ENCODE results near the gene RTL5.

The RTL5 gene

DNA sequence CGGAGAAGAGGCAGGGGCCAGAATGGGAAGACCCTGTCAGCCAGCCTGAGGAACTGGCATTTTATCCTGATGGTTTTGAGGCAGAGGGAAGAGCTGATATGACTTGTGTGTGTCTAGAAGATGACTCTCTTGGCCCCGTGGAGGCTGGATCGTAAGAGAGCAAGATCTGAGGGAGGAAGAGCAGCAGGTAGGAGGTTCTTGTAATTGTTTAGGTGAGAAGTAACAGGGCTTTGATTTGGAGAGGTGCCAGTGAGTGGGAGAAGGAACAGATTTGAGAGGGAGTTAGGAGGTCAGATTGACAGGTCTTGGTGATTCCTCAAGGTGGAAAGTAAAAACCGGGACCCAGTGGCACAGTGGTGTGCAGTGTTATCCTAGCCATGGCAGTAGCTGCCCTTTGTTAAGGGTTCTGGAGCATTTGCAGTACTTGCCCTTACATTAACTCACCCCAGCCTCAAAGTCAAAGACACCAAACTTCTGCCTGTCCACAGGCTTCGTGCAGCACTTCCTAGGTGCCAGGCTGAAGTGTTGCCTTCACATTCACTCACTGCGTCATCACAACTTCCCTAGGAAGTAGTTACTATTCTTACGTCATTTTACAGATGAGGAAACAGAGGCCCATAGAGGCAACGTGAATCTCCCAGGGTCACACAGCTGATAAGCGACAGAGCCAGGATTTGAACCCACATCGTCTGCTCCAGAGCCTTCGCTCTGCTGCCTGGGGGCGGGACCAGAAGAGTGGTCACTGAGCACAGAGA is 23.7 kb downstream of the RTL5 start:
- no peak for ATAC-seq

DNA sequence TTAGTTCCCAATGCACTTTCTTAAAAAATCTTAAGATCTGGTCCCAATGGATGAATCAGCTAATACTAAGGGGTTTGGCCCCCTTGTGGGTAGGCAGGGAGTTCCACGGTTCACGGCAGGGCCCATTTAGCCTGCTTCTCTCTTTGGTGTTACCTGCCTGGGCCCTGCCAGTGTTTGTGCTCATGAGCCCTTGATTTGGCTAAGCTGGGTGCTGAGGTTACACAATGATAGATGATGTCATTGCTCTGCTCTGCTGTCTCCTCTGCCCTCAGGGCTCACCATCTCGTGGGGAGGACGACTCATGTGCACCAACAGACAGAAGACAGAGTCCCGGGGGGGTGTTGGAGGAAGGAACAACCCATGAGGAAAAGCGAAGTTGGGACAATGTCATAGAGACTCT is 24.4 kb downstream of the RTL5 start:
- no peak for ATAC-seq
- TF ChIP-seq ZNF565 (CRISPR knock-in tag; conservative IDR thresholded peaks at IDR 0.05; ENCODE audit: low read depth): no peak
- no peak for TF ChIP-seq PPARA (CRISPR knock-in tag; IDR thresholded peaks at IDR 0.05; ENCODE audit: borderline replicate concordance)
- no peak for TF ChIP-seq TOX (CRISPR knock-in tag; IDR thresholded peaks at IDR 0.05; ENCODE audit: borderline replicate concordance)
- no peak for TF ChIP-seq ZNF70 (CRISPR knock-in tag; IDR thresholded peaks at IDR 0.05)
- no peak for TF ChIP-seq ESRRG (CRISPR knock-in tag; IDR thresholded peaks at IDR 0.05)
- TF ChIP-seq ZFP30 (CRISPR knock-in tag; IDR thresholded peaks at IDR 0.05): no peak
- TF ChIP-seq GLIS3 (CRISPR knock-in tag; IDR thresholded peaks at IDR 0.05): no peak
- TF ChIP-seq, protein P1, sequence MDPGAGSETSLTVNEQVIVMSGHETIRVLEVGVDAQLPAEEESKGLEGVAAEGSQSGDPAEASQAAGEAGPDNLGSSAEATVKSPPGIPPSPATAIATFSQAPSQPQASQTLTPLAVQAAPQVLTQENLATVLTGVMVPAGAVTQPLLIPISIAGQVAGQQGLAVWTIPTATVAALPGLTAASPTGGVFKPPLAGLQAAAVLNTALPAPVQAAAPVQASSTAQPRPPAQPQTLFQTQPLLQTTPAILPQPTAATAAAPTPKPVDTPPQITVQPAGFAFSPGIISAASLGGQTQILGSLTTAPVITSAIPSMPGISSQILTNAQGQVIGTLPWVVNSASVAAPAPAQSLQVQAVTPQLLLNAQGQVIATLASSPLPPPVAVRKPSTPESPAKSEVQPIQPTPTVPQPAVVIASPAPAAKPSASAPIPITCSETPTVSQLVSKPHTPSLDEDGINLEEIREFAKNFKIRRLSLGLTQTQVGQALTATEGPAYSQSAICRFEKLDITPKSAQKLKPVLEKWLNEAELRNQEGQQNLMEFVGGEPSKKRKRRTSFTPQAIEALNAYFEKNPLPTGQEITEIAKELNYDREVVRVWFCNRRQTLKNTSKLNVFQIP (CRISPR knock-in tag; IDR thresholded peaks at IDR 0.05; ENCODE audit: borderline replicate concordance, low read depth): no peak
- TF ChIP-seq ZNF8 (CRISPR knock-in tag; IDR thresholded peaks at IDR 0.05): no peak
- no peak for TF ChIP-seq BACH2 (CRISPR knock-in tag; IDR thresholded peaks at IDR 0.05; ENCODE audit: borderline replicate concordance)
- no peak for TF ChIP-seq RARB (CRISPR knock-in tag; IDR thresholded peaks at IDR 0.05)
- no peak for TF ChIP-seq OSR1 (CRISPR knock-in tag; IDR thresholded peaks at IDR 0.05)
- no peak for TF ChIP-seq ARNTL (CRISPR knock-in tag; IDR thresholded peaks at IDR 0.05; ENCODE audit: borderline replicate concordance, low read depth)
- TF ChIP-seq ZFP3 (CRISPR knock-in tag; IDR thresholded peaks at IDR 0.05): no peak
- TF ChIP-seq, protein P2, sequence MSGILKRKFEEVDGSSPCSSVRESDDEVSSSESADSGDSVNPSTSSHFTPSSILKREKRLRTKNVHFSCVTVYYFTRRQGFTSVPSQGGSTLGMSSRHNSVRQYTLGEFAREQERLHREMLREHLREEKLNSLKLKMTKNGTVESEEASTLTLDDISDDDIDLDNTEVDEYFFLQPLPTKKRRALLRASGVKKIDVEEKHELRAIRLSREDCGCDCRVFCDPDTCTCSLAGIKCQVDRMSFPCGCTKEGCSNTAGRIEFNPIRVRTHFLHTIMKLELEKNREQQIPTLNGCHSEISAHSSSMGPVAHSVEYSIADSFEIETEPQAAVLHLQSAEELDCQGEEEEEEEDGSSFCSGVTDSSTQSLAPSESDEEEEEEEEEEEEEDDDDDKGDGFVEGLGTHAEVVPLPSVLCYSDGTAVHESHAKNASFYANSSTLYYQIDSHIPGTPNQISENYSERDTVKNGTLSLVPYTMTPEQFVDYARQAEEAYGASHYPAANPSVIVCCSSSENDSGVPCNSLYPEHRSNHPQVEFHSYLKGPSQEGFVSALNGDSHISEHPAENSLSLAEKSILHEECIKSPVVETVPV (CRISPR knock-in tag; IDR thresholded peaks at IDR 0.05): no peak
- no peak for TF ChIP-seq CSDC2 (CRISPR knock-in tag; IDR thresholded peaks at IDR 0.05)
- TF ChIP-seq CREB5 (CRISPR knock-in tag; IDR thresholded peaks at IDR 0.05; ENCODE audit: low read depth): no peak
- no peak for TF ChIP-seq ZC3H10 (CRISPR knock-in tag; IDR thresholded peaks at IDR 0.05)
- TF ChIP-seq TCF4 (CRISPR knock-in tag; IDR thresholded peaks at IDR 0.05; ENCODE audit: borderline replicate concordance): no peak

More for the DNA sequence above, 23.7 kb downstream of the RTL5 start:
- TF ChIP-seq ZNF565 (CRISPR knock-in tag; conservative IDR thresholded peaks at IDR 0.05; ENCODE audit: low read depth): no peak
- no peak for TF ChIP-seq ZC3H10 (CRISPR knock-in tag; IDR thresholded peaks at IDR 0.05)
- TF ChIP-seq ISL1 (CRISPR knock-in tag; IDR thresholded peaks at IDR 0.05): no peak
- no peak for TF ChIP-seq TOX (CRISPR knock-in tag; IDR thresholded peaks at IDR 0.05; ENCODE audit: borderline replicate concordance)
- TF ChIP-seq ZFP30 (CRISPR knock-in tag; IDR thresholded peaks at IDR 0.05): no peak
- TF ChIP-seq ESRRG (CRISPR knock-in tag; IDR thresholded peaks at IDR 0.05): no peak
- no peak for TF ChIP-seq ARNTL (CRISPR knock-in tag; IDR thresholded peaks at IDR 0.05; ENCODE audit: borderline replicate concordance, low read depth)
- no peak for TF ChIP-seq RARB (CRISPR knock-in tag; IDR thresholded peaks at IDR 0.05)
- TF ChIP-seq ZNF8 (CRISPR knock-in tag; IDR thresholded peaks at IDR 0.05): no peak
- TF ChIP-seq CSDC2 (CRISPR knock-in tag; IDR thresholded peaks at IDR 0.05): no peak
- TF ChIP-seq, protein P3, sequence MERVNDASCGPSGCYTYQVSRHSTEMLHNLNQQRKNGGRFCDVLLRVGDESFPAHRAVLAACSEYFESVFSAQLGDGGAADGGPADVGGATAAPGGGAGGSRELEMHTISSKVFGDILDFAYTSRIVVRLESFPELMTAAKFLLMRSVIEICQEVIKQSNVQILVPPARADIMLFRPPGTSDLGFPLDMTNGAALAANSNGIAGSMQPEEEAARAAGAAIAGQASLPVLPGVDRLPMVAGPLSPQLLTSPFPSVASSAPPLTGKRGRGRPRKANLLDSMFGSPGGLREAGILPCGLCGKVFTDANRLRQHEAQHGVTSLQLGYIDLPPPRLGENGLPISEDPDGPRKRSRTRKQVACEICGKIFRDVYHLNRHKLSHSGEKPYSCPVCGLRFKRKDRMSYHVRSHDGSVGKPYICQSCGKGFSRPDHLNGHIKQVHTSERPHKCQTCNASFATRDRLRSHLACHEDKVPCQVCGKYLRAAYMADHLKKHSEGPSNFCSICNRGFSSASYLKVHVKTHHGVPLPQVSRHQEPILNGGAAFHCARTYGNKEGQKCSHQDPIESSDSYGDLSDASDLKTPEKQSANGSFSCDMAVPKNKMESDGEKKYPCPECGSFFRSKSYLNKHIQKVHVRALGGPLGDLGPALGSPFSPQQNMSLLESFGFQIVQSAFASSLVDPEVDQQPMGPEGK (CRISPR knock-in tag; IDR thresholded peaks at IDR 0.05; ENCODE audit: borderline replicate concordance): no peak
- no peak for TF ChIP-seq ZNF70 (CRISPR knock-in tag; IDR thresholded peaks at IDR 0.05)
- no peak for TF ChIP-seq CREB5 (CRISPR knock-in tag; IDR thresholded peaks at IDR 0.05; ENCODE audit: low read depth)

DNA sequence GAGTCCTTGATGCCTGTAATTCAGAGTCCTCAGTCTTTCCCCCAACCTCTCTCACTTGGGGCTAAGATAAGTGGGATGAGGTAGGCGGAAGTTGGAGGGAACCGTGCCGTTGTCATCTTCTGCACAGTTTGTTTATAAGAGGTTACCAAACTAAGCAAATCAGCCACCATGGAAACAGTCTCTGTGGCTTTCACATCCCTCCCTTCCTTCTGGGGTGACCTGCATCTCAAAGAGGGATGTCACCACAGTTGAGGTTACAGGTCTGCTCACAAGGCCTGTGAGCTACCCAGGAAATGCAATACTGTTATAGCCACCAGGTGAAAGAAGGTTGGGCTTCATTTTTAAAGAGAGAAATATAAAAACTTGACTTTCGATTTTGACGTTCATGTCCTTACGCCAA is 26.3 kb downstream of the RTL5 start:
- no peak for ATAC-seq

More for the DNA sequence above, 26.3 kb downstream of the RTL5 start:
- TF ChIP-seq ZFP30 (CRISPR knock-in tag; IDR thresholded peaks at IDR 0.05) (no peak), TOX (CRISPR knock-in tag; IDR thresholded peaks at IDR 0.05; ENCODE audit: borderline replicate concordance) (no peak), ESRRG (CRISPR knock-in tag; IDR thresholded peaks at IDR 0.05) (no peak), CREB5 (CRISPR knock-in tag; IDR thresholded peaks at IDR 0.05; ENCODE audit: low read depth) (no peak), OSR1 (CRISPR knock-in tag; IDR thresholded peaks at IDR 0.05) (no peak), ZFP3 (CRISPR knock-in tag; IDR thresholded peaks at IDR 0.05) (no peak), ZNF70 (CRISPR knock-in tag; IDR thresholded peaks at IDR 0.05) (no peak), ISL1 (CRISPR knock-in tag; IDR thresholded peaks at IDR 0.05) (no peak), PPARA (CRISPR knock-in tag; IDR thresholded peaks at IDR 0.05; ENCODE audit: borderline replicate concordance) (no peak), CSDC2 (CRISPR knock-in tag; IDR thresholded peaks at IDR 0.05) (no peak), ARNTL (CRISPR knock-in tag; IDR thresholded peaks at IDR 0.05; ENCODE audit: borderline replicate concordance, low read depth) (no peak), BACH2 (CRISPR knock-in tag; IDR thresholded peaks at IDR 0.05; ENCODE audit: borderline replicate concordance) (no peak)
- TF ChIP-seq, protein P1 (CRISPR knock-in tag; IDR thresholded peaks at IDR 0.05; ENCODE audit: borderline replicate concordance, low read depth): no peak
